ENCODE data around the gene MRPS25. TPM values are rescaled to one million over a fixed set of nuclear protein-coding genes. Genes with fewer than 3 reads are reported as not detected.

The MRPS25 gene
- total and polyA plus RNA-seq, 2 experiments from 2014 or later, result 47.9 to 75.0 TPM

DNA sequence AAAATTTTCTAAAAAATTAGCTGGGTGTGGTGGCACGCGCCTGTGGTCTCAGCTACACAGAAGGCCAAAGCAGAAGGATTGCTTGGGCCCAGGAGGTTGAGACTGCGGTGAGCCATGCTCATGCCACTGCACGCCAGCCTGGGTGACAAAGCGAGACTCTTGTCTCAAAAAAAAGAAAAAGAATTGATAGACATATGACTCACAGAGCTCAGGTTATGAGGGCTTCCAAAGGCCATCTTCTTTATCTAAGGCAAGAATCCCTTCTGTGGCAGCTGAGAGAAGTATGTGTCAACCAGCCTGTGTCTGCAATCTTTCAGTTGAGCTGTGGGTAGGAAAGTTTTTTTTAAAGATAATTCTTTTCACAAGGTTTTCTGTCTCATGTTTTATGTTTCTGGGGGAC lies 53.9 kb downstream of the MRPS25 start (continued):
- TF ChIP-seq, protein P1, sequence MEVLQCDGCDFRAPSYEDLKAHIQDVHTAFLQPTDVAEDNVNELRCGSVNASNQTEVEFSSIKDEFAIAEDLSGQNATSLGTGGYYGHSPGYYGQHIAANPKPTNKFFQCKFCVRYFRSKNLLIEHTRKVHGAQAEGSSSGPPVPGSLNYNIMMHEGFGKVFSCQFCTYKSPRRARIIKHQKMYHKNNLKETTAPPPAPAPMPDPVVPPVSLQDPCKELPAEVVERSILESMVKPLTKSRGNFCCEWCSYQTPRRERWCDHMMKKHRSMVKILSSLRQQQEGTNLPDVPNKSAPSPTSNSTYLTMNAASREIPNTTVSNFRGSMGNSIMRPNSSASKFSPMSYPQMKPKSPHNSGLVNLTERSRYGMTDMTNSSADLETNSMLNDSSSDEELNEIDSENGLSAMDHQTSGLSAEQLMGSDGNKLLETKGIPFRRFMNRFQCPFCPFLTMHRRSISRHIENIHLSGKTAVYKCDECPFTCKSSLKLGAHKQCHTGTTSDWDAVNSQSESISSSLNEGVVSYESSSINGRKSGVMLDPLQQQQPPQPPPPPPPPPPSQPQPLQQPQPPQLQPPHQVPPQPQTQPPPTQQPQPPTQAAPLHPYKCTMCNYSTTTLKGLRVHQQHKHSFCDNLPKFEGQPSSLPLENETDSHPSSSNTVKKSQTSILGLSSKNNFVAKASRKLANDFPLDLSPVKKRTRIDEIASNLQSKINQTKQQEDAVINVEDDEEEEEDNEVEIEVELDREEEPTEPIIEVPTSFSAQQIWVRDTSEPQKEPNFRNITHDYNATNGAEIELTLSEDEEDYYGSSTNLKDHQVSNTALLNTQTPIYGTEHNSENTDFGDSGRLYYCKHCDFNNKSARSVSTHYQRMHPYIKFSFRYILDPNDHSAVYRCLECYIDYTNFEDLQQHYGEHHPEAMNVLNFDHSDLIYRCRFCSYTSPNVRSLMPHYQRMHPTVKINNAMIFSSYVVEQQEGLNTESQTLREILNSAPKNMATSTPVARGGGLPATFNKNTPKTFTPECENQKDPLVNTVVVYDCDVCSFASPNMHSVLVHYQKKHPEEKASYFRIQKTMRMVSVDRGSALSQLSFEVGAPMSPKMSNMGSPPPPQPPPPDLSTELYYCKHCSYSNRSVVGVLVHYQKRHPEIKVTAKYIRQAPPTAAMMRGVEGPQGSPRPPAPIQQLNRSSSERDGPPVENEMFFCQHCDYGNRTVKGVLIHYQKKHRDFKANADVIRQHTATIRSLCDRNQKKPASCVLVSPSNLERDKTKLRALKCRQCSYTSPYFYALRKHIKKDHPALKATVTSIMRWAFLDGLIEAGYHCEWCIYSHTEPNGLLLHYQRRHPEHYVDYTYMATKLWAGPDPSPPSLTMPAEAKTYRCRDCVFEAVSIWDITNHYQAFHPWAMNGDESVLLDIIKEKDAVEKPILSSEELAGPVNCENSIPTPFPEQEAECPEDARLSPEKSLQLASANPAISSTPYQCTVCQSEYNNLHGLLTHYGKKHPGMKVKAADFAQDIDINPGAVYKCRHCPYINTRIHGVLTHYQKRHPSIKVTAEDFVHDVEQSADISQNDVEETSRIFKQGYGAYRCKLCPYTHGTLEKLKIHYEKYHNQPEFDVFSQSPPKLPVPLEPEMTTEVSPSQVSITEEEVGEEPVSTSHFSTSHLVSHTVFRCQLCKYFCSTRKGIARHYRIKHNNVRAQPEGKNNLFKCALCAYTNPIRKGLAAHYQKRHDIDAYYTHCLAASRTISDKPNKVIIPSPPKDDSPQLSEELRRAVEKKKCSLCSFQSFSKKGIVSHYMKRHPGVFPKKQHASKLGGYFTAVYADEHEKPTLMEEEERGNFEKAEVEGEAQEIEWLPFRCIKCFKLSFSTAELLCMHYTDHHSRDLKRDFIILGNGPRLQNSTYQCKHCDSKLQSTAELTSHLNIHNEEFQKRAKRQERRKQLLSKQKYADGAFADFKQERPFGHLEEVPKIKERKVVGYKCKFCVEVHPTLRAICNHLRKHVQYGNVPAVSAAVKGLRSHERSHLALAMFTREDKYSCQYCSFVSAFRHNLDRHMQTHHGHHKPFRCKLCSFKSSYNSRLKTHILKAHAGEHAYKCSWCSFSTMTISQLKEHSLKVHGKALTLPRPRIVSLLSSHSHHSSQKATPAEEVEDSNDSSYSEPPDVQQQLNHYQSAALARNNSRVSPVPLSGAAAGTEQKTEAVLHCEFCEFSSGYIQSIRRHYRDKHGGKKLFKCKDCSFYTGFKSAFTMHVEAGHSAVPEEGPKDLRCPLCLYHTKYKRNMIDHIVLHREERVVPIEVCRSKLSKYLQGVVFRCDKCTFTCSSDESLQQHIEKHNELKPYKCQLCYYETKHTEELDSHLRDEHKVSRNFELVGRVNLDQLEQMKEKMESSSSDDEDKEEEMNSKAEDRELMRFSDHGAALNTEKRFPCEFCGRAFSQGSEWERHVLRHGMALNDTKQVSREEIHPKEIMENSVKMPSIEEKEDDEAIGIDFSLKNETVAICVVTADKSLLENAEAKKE (CRISPR knock-in tag; IDR thresholded peaks at IDR 0.05), result no peak
- no peak for TF ChIP-seq NANOG (IDR thresholded peaks at IDR 0.05; ENCODE audit: borderline replicate concordance)
- TF ChIP-seq EZH2 (IDR thresholded peaks at IDR 0.05; ENCODE audit: low read depth, unreplicated experiment), result no peak
- TF ChIP-seq JUNB (IDR thresholded peaks at IDR 0.05; ENCODE audit: unreplicated experiment), result no peak
- TF ChIP-seq, protein P2, sequence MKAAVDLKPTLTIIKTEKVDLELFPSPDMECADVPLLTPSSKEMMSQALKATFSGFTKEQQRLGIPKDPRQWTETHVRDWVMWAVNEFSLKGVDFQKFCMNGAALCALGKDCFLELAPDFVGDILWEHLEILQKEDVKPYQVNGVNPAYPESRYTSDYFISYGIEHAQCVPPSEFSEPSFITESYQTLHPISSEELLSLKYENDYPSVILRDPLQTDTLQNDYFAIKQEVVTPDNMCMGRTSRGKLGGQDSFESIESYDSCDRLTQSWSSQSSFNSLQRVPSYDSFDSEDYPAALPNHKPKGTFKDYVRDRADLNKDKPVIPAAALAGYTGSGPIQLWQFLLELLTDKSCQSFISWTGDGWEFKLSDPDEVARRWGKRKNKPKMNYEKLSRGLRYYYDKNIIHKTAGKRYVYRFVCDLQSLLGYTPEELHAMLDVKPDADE (IDR thresholded peaks at IDR 0.05), result no peak
- TF ChIP-seq ZNF331 (CRISPR knock-in tag; IDR thresholded peaks at IDR 0.05; ENCODE audit: low read depth), result no peak
- no peak for TF ChIP-seq EZH2phosphoT487 (IDR thresholded peaks at IDR 0.05; ENCODE audit: unreplicated experiment)
- TF ChIP-seq CREB1 (CRISPR knock-in tag; IDR thresholded peaks at IDR 0.05; ENCODE audit: low read depth), result no peak

DNA sequence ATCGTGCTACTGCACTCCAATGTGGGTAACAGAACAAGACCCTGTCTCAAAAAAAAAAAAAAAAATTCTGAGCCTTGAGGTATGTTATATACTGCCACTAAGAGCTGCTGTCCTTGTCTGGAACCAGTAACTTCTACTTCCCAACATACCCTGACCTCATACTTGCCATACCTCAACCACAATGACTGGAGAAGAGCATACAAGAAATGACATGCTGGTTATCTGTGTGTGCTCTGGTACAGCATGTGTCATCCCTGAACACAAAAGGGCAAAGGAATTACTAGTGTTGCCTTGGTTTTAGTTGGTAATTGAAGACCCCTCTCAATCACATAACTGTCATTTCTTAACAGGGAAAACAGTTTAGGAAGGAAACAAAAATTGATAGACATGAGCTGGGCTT lies 54.5 kb downstream of the MRPS25 start:
- peaks cover 39% of the 10 kb centered on the region for H4K20me1 ChIP-seq (replicated peaks; ENCODE audit: insufficient read depth)
- no peak overlapping the region for H3K27ac ChIP-seq (ENCODE audit: low read depth)
- Mint-ChIP-seq H3K9me3 (no peaks in the 10 kb centered on the region), H3K4me1 (no peaks in the 10 kb centered on the region), H3K36me3 (ENCODE audit: low read depth) (peaks cover 33% of the 10 kb centered on the region), H3K27me3 (ENCODE audit: insufficient read depth, low read depth, poor library complexity) (no peaks in the 10 kb centered on the region), H3K4me3 (no peak overlapping the region), H3K27ac (no peak overlapping the region)
- H3K27me3 ChIP-seq (ENCODE audit: insufficient read depth), result no peaks in the 10 kb centered on the region
- H2AFZ ChIP-seq, result no peak overlapping the region
- peaks cover 3% of the 10 kb centered on the region; the same call in 1 of the 2 replicates for H3K79me2 ChIP-seq (replicated peaks; ENCODE audit: insufficient read depth)
- H3K4me2 ChIP-seq, result no peak overlapping the region
- DNase-seq (ENCODE audit: low spot score) (no peak), ATAC-seq (no peak)
- no peaks in the 10 kb centered on the region for H3F3A ChIP-seq (replicated peaks; ENCODE audit: low read depth)
- H3K4me1 ChIP-seq (ENCODE audit: insufficient read depth), result no peaks in the 10 kb centered on the region
- peaks cover 17% of the 10 kb centered on the region; the same call in 1 of the 2 replicates for H3K36me3 ChIP-seq (ENCODE audit: insufficient read depth)
- H3K4me3 ChIP-seq, result no peak overlapping the region
- no peaks in the 10 kb centered on the region for H3K9me2 ChIP-seq (ENCODE audit: insufficient read depth)
- TF ChIP-seq POLR2AphosphoS5 (IDR thresholded peaks at IDR 0.05; ENCODE audit: low read depth), result no peak
- no peak for TF ChIP-seq NANOG (IDR thresholded peaks at IDR 0.05; ENCODE audit: borderline replicate concordance)
- no peak for TF ChIP-seq EZH2phosphoT487 (IDR thresholded peaks at IDR 0.05; ENCODE audit: unreplicated experiment)
- TF ChIP-seq, protein P1 (CRISPR knock-in tag; IDR thresholded peaks at IDR 0.05), result no peak
- no peak for TF ChIP-seq EZH2 (IDR thresholded peaks at IDR 0.05; ENCODE audit: low read depth, unreplicated experiment)

All from GM23338 (cell line).